HG03280 (cell line): Measurements from ENCODE around the gene EOMES.

Experiments used
- ATAC-seq: cut with Tn5 transposase; IDR thresholded peaks from one replicate; pipeline ENCODE4 v1.9.1; 2021; ENCODE audit warnings: mild to moderate bottlenecking, moderate library complexity; ENCODE audit not compliant: unreplicated experiment

EOMES gene

GRCh38 chr3:27720899-27721716 is 1.0 kb downstream of the EOMES start:
- ATAC-seq, result no peak

- no peak for ATAC-seq
These were observed 2.7 kb downstream of the EOMES start for GRCh38 chr3:27719314-27720003.

DNA sequence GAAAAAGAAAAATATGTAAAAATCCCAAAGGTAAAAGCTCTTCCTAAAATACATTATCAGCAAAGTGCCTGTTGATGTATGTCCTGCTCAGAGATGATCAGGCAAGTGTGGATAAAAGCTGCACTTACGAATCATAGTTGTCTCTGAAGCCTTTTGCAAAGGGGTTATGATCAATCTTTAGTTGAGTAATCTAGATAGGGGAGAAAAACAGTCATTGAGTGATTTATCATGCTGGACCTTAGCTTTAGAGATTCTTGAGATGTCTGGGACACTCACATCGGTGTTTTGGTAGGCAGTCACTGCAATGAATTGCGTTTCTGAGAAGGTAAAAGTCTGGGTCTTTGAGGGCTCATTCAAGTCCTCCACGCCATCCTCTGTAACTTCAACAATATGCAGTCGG is 3.7 kb downstream of the EOMES start:
- ATAC-seq, result no peak

- ATAC-seq, result no peak
These were observed 4.8 kb downstream of the EOMES start for GRCh38 chr3:27717200-27717852.

- no peak for ATAC-seq
These were observed 5.8 kb downstream of the EOMES start for GRCh38 chr3:27716309-27716708.

- ATAC-seq, result no peak
These were observed 6.3 kb downstream of the EOMES start for GRCh38 chr3:27715863-27716262.

GRCh38 chr3:27715454-27715806 is 6.7 kb downstream of the EOMES start:
- no peak for ATAC-seq

GRCh38 chr3:27714692-27715453 is 7.2 kb downstream of the EOMES start:
- ATAC-seq, result no peak

DNA sequence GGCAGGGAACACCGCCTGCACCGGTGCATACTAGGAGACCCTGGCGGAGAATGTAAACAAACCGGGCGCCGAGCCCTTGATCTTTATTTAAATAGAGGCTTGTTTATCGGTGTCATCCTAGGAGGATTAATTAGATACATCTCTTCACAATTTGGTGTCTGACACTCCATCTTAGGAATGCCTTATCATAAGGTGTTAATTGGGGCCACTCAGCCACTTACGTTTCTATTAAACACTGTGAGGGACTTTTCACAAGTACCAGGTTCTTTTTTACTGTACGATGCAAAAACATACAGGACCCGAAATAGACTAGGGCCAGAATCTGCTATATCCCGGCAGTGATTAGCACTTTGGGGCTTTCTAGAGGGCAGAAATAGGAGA is 8.0 kb downstream of the EOMES start:
- ATAC-seq, result no peak

GRCh38 chr3:27713435-27714145 is 8.5 kb downstream of the EOMES start:
- ATAC-seq, result no peak

- no peak for ATAC-seq
These were observed 9.1 kb downstream of the EOMES start for GRCh38 chr3:27713078-27713423.

DNA sequence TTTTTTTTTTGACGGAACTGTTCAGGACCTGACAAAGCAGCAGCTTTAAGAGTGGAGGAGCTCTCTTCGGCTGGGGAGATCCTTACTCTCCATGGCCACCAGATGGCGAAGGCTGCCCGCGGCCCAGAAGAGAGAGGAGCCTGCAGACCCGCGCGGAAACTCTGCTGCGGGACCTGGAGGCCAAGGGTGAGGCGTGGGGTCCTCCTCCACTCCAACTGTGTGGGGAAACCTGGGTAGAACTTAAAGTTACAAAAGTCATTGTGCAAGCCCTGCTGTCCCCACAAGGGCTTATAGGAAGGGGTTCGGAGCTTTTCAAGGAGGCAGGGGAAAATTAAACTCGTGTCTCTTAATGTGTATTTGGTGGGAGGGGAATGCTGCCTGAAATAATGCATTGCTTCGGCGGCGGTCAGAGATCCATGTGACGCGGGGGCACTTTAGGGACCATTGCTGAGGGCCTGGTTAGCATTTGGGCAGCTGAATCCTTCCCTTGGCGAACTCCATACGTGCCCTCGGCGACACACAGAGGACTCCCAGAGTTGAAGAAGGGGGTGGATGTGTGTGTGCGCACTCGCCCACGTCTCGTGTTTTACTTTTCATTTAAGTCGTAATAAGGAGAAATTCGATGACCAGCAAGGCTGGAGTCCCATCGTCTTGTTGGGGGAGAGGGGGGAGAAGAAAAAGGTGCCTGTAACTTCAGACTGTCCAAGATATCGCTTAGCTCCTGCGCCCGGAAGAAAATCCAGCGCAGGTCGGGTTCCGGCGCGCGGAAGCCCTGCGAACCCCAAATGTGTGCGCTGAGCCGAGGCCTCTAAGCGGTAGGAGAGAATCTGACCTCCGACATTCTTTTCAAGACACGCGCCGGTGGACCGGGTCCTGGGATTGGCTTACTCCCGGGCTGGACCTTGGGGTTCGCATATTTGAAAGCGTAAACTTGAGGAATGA is 9.7 kb downstream of the EOMES start:
- peak; percentile 96 for ATAC-seq

GRCh38 chr3:27708250-27708649 is 13.9 kb downstream of the EOMES start:
- ATAC-seq, result no peak

- no peak for ATAC-seq
These were observed 23.1 kb downstream of the EOMES start for GRCh38 chr3:27699067-27699466.

GRCh38 chr3:27696906-27697305 is 25.2 kb downstream of the EOMES start:
- no peak for ATAC-seq

DNA sequence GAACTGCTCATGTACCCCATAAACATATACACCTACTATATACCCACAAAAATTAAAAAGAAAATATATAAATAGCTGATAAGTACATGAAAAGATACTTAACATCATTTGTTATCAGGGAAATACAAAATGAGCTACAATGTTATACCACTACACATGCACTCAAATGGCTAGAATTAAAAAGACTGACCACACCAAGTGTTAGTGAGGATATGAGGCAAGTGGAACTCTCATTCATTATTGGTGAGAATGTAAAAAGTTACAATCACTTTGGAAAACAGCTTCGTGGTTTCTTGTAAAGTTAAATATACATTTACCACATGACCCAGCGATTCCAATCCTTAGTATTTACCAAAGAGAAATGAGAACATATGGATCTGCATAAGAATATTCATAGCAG is 26.5 kb downstream of the EOMES start:
- no peak for ATAC-seq

DNA sequence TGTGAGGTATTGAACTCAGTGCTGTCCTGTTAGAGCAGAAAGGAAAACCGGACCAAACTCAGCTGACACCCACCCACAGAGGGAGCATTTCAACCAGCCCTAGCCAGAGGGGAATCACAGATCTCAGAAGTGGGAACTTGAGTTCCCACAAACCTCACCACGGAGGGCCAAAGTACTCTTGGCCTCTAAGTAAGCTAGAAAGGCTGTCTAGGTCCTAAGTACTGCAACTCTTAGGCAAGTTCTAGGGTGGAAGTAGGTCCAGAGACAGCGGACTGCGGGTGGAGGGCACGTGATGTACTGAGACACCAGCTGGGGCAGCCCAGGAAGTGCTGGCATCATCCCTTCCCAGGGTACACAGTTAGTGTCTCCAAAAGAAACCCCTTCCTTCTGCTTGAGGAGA is 34.1 kb downstream of the EOMES start:
- no peak for ATAC-seq

- ATAC-seq, result no peak
These were observed 35.5 kb downstream of the EOMES start for GRCh38 chr3:27686642-27687041.

DNA sequence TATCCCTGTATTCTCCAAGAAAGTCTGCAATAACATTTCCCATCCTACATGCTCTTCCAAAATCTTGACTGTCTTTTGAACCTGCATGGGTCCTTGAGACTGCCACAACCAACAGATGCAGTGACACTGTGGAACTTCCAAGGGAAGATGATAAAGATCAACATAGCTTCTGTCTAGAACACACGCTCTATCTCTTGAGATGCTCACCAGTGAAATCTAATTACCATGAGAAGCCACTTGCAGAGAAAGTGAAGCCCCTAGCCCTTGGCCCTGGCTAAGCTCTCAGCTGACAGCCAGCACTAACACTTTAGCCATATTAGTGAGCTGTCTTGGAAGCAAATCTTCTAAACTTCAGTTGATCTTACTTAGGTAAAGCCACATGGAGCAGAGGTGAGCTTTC is 36.6 kb downstream of the EOMES start:
- ATAC-seq, result no peak

DNA sequence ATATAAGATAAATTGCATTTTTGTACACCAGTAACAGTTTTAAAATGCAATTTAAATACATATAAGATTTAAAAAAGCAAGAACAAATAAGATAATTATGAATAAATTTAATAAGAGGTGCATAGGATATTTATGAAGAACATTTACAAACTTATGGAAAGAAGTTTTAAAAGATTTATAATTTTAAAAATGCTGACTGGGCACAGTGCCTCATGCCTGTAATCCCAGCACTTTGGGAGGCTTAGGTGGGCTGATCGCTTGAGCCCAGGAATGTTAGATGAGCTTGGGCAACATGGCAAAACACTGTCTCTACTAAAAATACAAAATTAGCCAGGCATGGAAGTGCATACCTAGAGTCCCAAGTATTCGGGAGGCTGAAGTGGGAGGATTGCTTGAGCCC is 37.8 kb downstream of the EOMES start:
- no peak for ATAC-seq
